Heart left ventricle (tissue), 16 donors: ENCODE results near the gene PARVG. TPM values are rescaled to one million over a fixed set of nuclear protein-coding genes. Genes with fewer than 3 reads are reported as not detected.

Experiments used
- ATAC-seq, 4 donors: fragments of 200-7000 bp; cut with Tn5 transposase; one replicate each; pipeline ENCODE4 v1.9.1; 2020 to 2022; ENCODE audit warnings: moderate library complexity in 4 of 4, mild to moderate bottlenecking in 3 of 4, moderate number of reproducible peaks in 1 of 4
- DNase-seq, 5 donors: peaks; one replicate each; pipeline ENCODE4 v3.0.0-alpha.2; 2020
- H3K27ac ChIP-seq, 12 donors: fragments of 200-600 bp; sonication (generic) in 4 of 12; one replicate each; pipeline versions ENCODE4 v1.5.0 to v1.8.0; 2016 to 2022; ENCODE audit warnings: mild to moderate bottlenecking in 2 of 12
- H3K27me3 ChIP-seq, 9 donors: fragments of 200-600 bp; sonication (generic) in 2 of 9; one replicate each; pipeline versions ENCODE4 v1.5.1 to v1.8.0; 2016 to 2022; ENCODE audit warnings: mild to moderate bottlenecking in 3 of 9
- H3K36me3 ChIP-seq, 9 donors: fragments of 200-600 bp; sonication (generic) in 2 of 9; one replicate each; pipeline versions ENCODE4 v1.5.0 to v1.8.0; 2018 to 2022; ENCODE audit warnings: mild to moderate bottlenecking in 2 of 9
- H3K4me1 ChIP-seq, 12 donors: fragments of 200-600 bp; sonication (generic) in 4 of 12; one replicate each; pipeline versions ENCODE4 v1.5.0 to v1.8.0; 2016 to 2022; ENCODE audit warnings: mild to moderate bottlenecking in 3 of 12
- H3K4me3 ChIP-seq, 12 donors: fragments of 200-600 bp; sonication (generic) in 4 of 12; one replicate each; pipeline versions ENCODE4 v1.5.0 to v1.8.0; 2017 to 2022; ENCODE audit warnings: mild to moderate bottlenecking in 9 of 12, moderate library complexity in 4 of 12
- H3K9me3 ChIP-seq, 12 donors: fragments of 200-600 bp; sonication (generic) in 4 of 12; one replicate each; pipeline versions ENCODE4 v1.5.0 to v1.8.0; 2016 to 2022; ENCODE audit warnings: mild to moderate bottlenecking in 1 of 12
- CTCF ChIP-seq, 12 donors: fragments of 200-600 bp; sonication (generic) in 4 of 12; IDR thresholded peaks; one replicate each; pipeline versions ENCODE4 v1.5.0 to v1.8.0; 2018 to 2022; ENCODE audit warnings: antibody characterized with exemption in 12 of 12, mild to moderate bottlenecking in 5 of 12
- POLR2A ChIP-seq, 2 donors: fragments of 450-650 bp; IDR thresholded peaks; one replicate each; pipeline ENCODE4 v1.6.1; 2017; ENCODE audit warnings: antibody characterized with exemption in 2 of 2, mild to moderate bottlenecking in 2 of 2, moderate library complexity in 2 of 2
- WGBS, 4 donors: extraction: QIAGEN DNeasy Blood & Tissue Kit in 2 of 4; methylation state at CpG; one replicate each; pipeline versions ENCODE4 v1.1.5 to v1.1.7; 2013 to 2018; 5-methylcytosine and 5-hydroxymethylcytosine counted together
- intact Hi-C, 10 donors: fragments of 100-400 bp; cut with DNase I; formaldehyde crosslinking; loops; one replicate each; pipeline versions ENCODE4 v1.11.1 to v1.14.2; 2022
- polyA plus RNA-seq, 2 donors: library from polyadenylated mRNA; stranded (reverse); fragments of 200-250 nt; gene quantifications; one replicate each; pipeline ENCODE4 v1.2.3, GENCODE V29; 2013
- total RNA-seq, 9 donors: library from RNA; depleted of rRNA in 2 of 9; stranded (reverse); fragments of >200 nt in 2 of 9; fragmentation: NEBNext Ultra II Directional in 3 of 9; extraction: Animal tissue kit (Norgen Biotek cat#: 25700) in 3 of 9; gene quantifications; one replicate each; pipeline versions ENCODE4 v1.1.0 to v1.2.4, GENCODE V29; 2016 to 2023
- donor health status: ischemic (EF 13 %, LVEDD 7.1; RV severe dilation, severe dysfunction).
- donor health status: healthy with polysubstance abuse.
- donor health status: DM: no; HTN: yes; CAD: no.
- donor health status: DM: no; HTN: no; CAD: no.
- donor health status: ischemic (EF 25% LVEDD 6.9; RV normal size, moderate dysfunction).
- donor health status: ischemic (EF 25% LVEDD 5.7; RV mildly dilated, moderate dysfunction).
- donor health status: healthy.
- donor health status: DM: yes; HTN: yes; CAD: no.
- donor health status: ischemic (EF 35%, LVEDD 5.7; RV mildly dilated, moderate dysfunction).
- donor health status: nonischemic (EF 11% LVEDD 7.7; RV severe dilation, severe dysfunction).
- donor health status: DM: yes; HTN: yes; CAD: no.
- donor health status: PGD.
- donor health status: ischemic (EF 29% LVEDD 5.4; RV normal size, mild dysfunction).
- donor health status: nonischemic (EF 23%, LVEDD 6.1; RV moderate dilation, normal function).

The PARVG gene
- total and polyA plus RNA-seq, 11 donors: 1.1 to 34.8 (median 2.2) TPM

GRCh38 chr22:44211256-44211945, 30.7 kb downstream of the PARVG start:
- DNase-seq (no peak), ATAC-seq (no peak)
- no peaks in the 10 kb centered on the region for H3K27me3 ChIP-seq
- 66 to 76% (median 68%) methylated on average over 6 of the region's 6 CpGs for WGBS, 4 donors
- intact Hi-C loops: no loop called here
- no peaks in the 10 kb centered on the region for H3K36me3 ChIP-seq
- TF ChIP-seq POLR2A (IDR thresholded peaks at IDR 0.05): no peak
- no peak for TF ChIP-seq CTCF (IDR thresholded peaks at IDR 0.05)
- H3K4me3 ChIP-seq: no peak overlapping the region
- H3K4me1 ChIP-seq: peaks cover 0 to 22% (median 2%) of the 10 kb centered on the region in 12 donors
- peaks cover 0 to 36% (median 6%) of the 10 kb centered on the region in 12 donors for H3K9me3 ChIP-seq
- H3K27ac ChIP-seq: peak overlapping the region in 1 of 12 donors; percentile 58

DNA sequence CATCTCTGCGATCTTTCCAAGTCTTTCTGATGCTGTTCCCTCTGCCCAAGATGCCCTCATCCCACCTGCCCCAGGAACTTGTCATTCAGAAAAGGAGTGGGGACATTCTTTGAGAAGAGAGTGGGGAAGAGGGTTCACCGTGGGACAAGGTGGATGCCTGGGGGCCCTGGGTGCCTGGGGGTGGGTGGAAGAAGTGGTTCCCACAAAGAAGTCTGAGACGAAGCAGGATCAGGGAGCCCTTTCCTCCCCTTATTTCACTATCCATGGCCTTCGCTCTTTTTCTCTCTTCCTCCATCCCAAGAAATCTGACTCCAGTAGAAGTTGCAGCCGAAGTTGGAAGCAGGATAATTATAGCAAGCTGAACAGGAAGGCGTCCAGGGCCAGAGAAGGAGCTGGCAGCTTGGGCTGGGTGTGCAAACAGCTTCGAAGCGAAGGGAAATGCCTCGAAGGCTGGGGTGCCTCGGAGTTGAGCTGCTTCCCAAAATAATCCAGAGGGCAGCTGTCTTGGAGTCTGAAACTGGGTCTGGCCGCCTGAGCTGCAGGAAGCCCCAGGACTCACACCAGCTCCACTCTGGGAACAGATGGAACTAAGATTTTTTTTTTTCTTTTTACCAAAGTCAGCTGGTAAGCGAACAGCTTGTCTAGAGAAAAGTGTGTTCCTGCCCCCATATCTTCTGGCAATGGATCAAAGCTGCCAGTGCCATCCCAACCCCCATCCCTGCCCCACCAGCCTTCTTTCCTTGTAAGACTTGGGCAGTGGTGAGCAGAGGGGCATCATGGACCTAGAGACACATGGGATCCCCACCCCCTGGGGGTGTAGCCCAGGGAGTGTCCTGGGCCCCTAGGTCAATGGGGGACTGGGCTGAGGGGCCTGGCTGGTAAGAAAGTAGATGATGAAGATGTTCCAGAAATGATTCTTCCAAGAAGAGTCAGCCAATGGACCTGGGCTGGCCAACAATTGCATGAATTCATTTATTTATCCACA, 31.5 kb downstream of the PARVG start:
- intact Hi-C loops: no loop called here
- H3K4me1 ChIP-seq: peaks cover 0 to 22% (median 2%) of the 10 kb centered on the region in 12 donors
- WGBS, 4 donors: 21 to 25% (median 23%) methylated on average over 12 of the region's 12 CpGs
- H3K27me3 ChIP-seq: no peaks in the 10 kb centered on the region
- H3K4me3 ChIP-seq: no peak overlapping the region
- TF ChIP-seq CTCF (IDR thresholded peaks at IDR 0.05) (no peak), POLR2A (IDR thresholded peaks at IDR 0.05) (no peak)
- peak overlapping the region in 1 of 12 donors; percentile 58 for H3K27ac ChIP-seq
- ATAC-seq (peak in 2 of 4 donors; percentile 36 to 46), DNase-seq (no peak)
- H3K36me3 ChIP-seq: no peaks in the 10 kb centered on the region
- peaks cover 0 to 36% (median 6%) of the 10 kb centered on the region in 12 donors for H3K9me3 ChIP-seq

GRCh38 chr22:44212936-44213335, 32.2 kb downstream of the PARVG start:
- DNase-seq (no peak), ATAC-seq (no peak)
- H3K27me3 ChIP-seq: no peaks in the 10 kb centered on the region
- H3K4me3 ChIP-seq: no peak overlapping the region
- H3K4me1 ChIP-seq: peaks cover 0 to 22% (median 2%) of the 10 kb centered on the region in 12 donors
- 86 to 100% (median 95%) methylated on average over 1 of the region's 1 CpG for WGBS, 4 donors
- peak overlapping the region in 1 of 12 donors; percentile 58 for H3K27ac ChIP-seq
- H3K36me3 ChIP-seq: no peaks in the 10 kb centered on the region
- H3K9me3 ChIP-seq: peaks cover 0 to 36% (median 6%) of the 10 kb centered on the region in 12 donors
- intact Hi-C loops: no loop called here
- no peak for TF ChIP-seq CTCF (IDR thresholded peaks at IDR 0.05)
- TF ChIP-seq POLR2A (IDR thresholded peaks at IDR 0.05): no peak
